Measurements from ENCODE around the gene SIRT6. TPM values are rescaled to one million over a fixed set of nuclear protein-coding genes. Genes with fewer than 3 reads are reported as not detected.

The SIRT6 gene
- total and polyA plus RNA-seq, 10 of the 15 experiments (the other 5 are each of a cell fraction or from before 2014, with no cell fraction given), result 1.3 to 49.6 (median 24.2) TPM

DNA sequence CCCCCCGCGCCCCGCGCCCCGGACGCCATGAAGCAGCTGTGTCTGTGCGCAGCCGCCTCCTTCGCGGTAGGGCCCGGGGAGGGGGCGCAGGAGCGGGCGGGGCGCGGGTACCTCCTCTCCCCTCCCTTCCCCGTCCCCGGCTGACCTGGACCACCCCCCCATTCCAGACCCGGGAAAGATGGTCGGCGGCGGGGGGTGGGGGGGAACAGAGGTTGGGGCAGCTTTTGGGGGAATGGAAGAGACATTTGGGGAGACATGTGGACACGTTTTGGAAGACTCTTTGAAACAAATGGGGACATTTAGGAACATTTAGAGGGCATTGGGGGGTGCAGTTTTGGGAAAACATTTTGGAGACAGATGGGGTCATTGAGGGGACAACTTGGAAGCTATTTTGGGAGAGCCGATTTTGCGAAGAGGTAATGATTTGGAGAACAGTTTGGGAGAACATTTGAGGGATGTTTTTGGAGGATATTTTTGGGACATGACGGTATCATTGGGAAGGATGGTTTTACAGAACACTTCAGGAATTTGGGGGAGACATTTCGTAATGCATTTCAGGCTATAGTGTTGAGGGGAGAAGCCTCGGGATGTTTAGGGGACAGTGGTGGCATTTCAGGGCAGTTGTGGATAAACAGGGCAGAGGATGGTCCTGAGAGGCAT is 16.2 kb upstream of the SIRT6 start:
- Histone ChIP-seq H3K79me2 (ENCODE audit: control insufficient read depth, insufficient read depth, low read length) (no peaks in the 10 kb centered on the region), H3K27ac (ENCODE audit: control insufficient read depth, insufficient read depth) (no peak overlapping the region), H3K4me2 (ENCODE audit: control insufficient read depth, insufficient read depth) (no peak overlapping the region), H3K27me3 (replicated peaks in 1 of 2; ENCODE audit: control insufficient read depth in 2 of 2, insufficient read depth in 2 of 2, low read length in 1 of 2) (no peaks in the 10 kb centered on the region; a peak in 1 of 4 replicates), H2AFZ (ENCODE audit: control insufficient read depth, low read depth, low read length) (no peak overlapping the region), H3K36me3 (ENCODE audit: control insufficient read depth in 2 of 2, insufficient read depth in 2 of 2, low read length in 1 of 2) (no peaks in the 10 kb centered on the region), H3K9me3 (replicated peaks; ENCODE audit: control insufficient read depth, insufficient read depth, low read length) (no peaks in the 10 kb centered on the region; the same call in 2 of the 3 replicates), H3K4me1 (ENCODE audit: control insufficient read depth, insufficient read depth, low read length) (no peaks in the 10 kb centered on the region), H3K9ac (ENCODE audit: control insufficient read depth, insufficient read depth, low read length) (no peak overlapping the region), H4K20me1 (ENCODE audit: control insufficient read depth, insufficient read depth) (no peaks in the 10 kb centered on the region), H3K4me3 (no peak overlapping the region)
- ChIA-PET RAD21 (ENCODE audit: unreplicated experiment) (no interaction called here), POLR2A (no interaction called here), CTCF (interaction anchor here (6.3 kb wide), 1 partner anchor 58 kb away, joined by 63 read pairs; no protein-coding TSS in a partner anchor), SMC1A (ENCODE audit: uncharacterized antibody, unreplicated experiment) (no interaction called here)
- FAIRE-seq, result no peak
- intact Hi-C loops (cut with micrococcal nuclease; ENCODE audit: unreplicated experiment) (no loop called here), in situ Hi-C loops (cut with MboI) (no loop called here)
- DNase-seq (ENCODE audit: low read depth, low spot score), result no peak
- no TSS peak for BruUV-seq (replicated peaks)
- WGBS (ENCODE audit: insufficient coverage, insufficient replicate concordance, low lambda C conversion rate, missing lambda C conversion rate), result 43% methylated on average over 8 of the region's 28 CpGs
- no peak for ATAC-seq
- TF ChIP-seq TCF3 (IDR thresholded peaks at IDR 0.05; ENCODE audit: borderline replicate concordance, insufficient read depth, low read depth, low read length) (no peak), PAX5 (IDR thresholded peaks at IDR 0.05; ENCODE audit: borderline replicate concordance, low read depth, low read length) (no peak), SKIL (IDR thresholded peaks at IDR 0.05; ENCODE audit: low read depth, poor library complexity, severe bottlenecking) (no peak), CHD2 (IDR thresholded peaks at IDR 0.05; ENCODE audit: borderline replicate concordance, low read depth, low read length) (no peak), JUND (IDR thresholded peaks at IDR 0.05; ENCODE audit: low read depth, low read length) (no peak), SMAD5 (IDR thresholded peaks at IDR 0.05; ENCODE audit: low read depth) (no peak), ZBED1 (IDR thresholded peaks at IDR 0.05; ENCODE audit: borderline replicate concordance) (no peak), TBL1XR1 (IDR thresholded peaks at IDR 0.05; ENCODE audit: low read depth, low read length) (no peak), EED (IDR thresholded peaks at IDR 0.05; ENCODE audit: low read depth) (no peak), FOS (IDR thresholded peaks at IDR 0.05; ENCODE audit: borderline replicate concordance, extremely low read depth, insufficient read length) (no peak), POLR2AphosphoS2 (IDR thresholded peaks at IDR 0.05; ENCODE audit: low read depth, low read length) (no peak), EP300 (IDR thresholded peaks at IDR 0.05; ENCODE audit: borderline replicate concordance in 1 of 2, control insufficient read depth in 1 of 2, low read depth in 2 of 2, low read length in 2 of 2) (no peak), HDAC2 (IDR thresholded peaks at IDR 0.05) (no peak), POLR2A (IDR thresholded peaks at IDR 0.05; ENCODE audit: low read depth, low read length) (no peak), CREB1 (IDR thresholded peaks at IDR 0.05; ENCODE audit: low read depth) (no peak), ZNF207 (IDR thresholded peaks at IDR 0.05; ENCODE audit: borderline replicate concordance) (no peak), ZZZ3 (IDR thresholded peaks at IDR 0.05; ENCODE audit: control insufficient read depth, insufficient read length, low read depth) (no peak)
- TF ChIP-seq, protein P1, sequence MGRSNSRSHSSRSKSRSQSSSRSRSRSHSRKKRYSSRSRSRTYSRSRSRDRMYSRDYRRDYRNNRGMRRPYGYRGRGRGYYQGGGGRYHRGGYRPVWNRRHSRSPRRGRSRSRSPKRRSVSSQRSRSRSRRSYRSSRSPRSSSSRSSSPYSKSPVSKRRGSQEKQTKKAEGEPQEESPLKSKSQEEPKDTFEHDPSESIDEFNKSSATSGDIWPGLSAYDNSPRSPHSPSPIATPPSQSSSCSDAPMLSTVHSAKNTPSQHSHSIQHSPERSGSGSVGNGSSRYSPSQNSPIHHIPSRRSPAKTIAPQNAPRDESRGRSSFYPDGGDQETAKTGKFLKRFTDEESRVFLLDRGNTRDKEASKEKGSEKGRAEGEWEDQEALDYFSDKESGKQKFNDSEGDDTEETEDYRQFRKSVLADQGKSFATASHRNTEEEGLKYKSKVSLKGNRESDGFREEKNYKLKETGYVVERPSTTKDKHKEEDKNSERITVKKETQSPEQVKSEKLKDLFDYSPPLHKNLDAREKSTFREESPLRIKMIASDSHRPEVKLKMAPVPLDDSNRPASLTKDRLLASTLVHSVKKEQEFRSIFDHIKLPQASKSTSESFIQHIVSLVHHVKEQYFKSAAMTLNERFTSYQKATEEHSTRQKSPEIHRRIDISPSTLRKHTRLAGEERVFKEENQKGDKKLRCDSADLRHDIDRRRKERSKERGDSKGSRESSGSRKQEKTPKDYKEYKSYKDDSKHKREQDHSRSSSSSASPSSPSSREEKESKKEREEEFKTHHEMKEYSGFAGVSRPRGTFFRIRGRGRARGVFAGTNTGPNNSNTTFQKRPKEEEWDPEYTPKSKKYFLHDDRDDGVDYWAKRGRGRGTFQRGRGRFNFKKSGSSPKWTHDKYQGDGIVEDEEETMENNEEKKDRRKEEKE (IDR thresholded peaks at IDR 0.05), result no peak
